H1 (cell line): ENCODE data around the gene FAIM2.

Experiments used
- FOSL1 ChIP-seq: IDR thresholded peaks from 2 replicates; pipeline ENCODE4 v1.6.1; 2011; ENCODE audit warnings: mild to moderate bottlenecking, low read depth, low read length, moderate library complexity; ENCODE audit not compliant: insufficient read depth
- GABPA ChIP-seq: IDR thresholded peaks from 2 replicates; pipeline ENCODE4 v1.6.1; 2011; ENCODE audit warnings: mild to moderate bottlenecking, low read length, moderate library complexity, borderline replicate concordance; ENCODE audit not compliant: insufficient read depth
- PHF8 ChIP-seq: fragments of 200-600 bp; sonication (generic); conservative IDR thresholded peaks from 2 replicates; pipeline ENCODE4 v1.7.1; 2012; ENCODE audit warnings: low read depth, mild to moderate bottlenecking, inconsistent platforms, low read length, moderate library complexity
- TF ChIP-seq, protein P1 (sequence below): IDR thresholded peaks from 2 replicates; pipeline ENCODE4 v1.6.1; 2011; ENCODE audit warnings: low read length, improper control_type of control experiment
- TF ChIP-seq, protein P2 (sequence below), 3 experiments: IDR thresholded peaks; 1 replicate in 2 of 3; 2 replicates in 1 of 3; pipeline versions ENCODE4 v1.5.1 to v1.6.1; 2011; ENCODE audit warnings: low read length in 3 of 3, mild to moderate bottlenecking in 3 of 3, inconsistent platforms in 2 of 3, low read depth in 1 of 3, moderate library complexity in 1 of 3; ENCODE audit not compliant: insufficient read depth in 1 of 3; ENCODE audit errors: control extremely low read depth in 1 of 3

DNA sequence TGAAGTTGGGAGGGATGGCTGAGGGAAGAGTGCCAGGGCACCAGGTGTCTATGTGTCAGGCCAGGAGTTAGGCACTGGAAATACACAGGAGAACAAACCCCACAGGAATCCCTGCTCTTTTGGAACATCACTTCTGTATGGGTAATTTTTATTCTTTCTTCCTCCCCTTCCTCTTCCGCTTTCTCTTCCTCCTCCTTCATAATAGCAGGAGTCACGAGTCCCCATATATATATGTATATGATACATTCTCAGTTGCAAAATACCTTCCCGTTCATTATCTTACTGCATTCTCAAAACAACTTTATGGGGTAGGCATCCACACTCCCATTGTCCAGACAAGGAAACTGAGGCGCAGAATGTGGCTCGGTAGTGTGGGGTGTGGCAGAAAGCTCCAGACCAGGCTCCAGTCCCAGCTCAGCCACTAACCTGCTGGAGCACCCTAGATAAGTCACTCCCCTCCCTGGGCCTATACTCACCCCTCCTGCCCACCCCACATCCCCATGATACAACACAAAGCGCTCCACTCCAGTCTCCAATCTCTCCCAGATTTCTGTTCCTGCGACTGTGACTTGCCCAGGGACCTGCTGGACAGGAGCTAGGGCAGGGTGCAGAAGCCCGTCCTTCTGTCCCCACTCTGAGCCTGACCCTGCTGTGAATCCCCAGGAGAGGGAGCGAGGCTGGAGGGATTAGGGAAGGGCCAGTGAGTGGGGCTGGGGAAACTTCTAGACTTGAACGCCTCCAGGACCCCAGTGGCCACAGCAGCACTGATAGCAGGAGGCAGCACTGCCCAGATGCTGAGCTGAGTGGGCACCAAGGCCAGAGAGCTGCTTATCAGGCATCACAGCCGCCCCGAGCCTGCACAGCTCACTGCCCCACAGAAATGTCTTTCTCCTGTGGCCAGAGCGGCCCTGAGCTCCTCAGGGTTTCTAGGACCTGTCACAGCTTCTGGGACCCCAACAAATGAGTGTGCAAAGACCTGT lies 45.5 kb upstream of the FAIM2 start:
- TF ChIP-seq, protein P1, sequence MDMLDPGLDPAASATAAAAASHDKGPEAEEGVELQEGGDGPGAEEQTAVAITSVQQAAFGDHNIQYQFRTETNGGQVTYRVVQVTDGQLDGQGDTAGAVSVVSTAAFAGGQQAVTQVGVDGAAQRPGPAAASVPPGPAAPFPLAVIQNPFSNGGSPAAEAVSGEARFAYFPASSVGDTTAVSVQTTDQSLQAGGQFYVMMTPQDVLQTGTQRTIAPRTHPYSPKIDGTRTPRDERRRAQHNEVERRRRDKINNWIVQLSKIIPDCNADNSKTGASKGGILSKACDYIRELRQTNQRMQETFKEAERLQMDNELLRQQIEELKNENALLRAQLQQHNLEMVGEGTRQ, result no peak
- TF ChIP-seq PHF8, result no peak
- TF ChIP-seq, protein P2, sequence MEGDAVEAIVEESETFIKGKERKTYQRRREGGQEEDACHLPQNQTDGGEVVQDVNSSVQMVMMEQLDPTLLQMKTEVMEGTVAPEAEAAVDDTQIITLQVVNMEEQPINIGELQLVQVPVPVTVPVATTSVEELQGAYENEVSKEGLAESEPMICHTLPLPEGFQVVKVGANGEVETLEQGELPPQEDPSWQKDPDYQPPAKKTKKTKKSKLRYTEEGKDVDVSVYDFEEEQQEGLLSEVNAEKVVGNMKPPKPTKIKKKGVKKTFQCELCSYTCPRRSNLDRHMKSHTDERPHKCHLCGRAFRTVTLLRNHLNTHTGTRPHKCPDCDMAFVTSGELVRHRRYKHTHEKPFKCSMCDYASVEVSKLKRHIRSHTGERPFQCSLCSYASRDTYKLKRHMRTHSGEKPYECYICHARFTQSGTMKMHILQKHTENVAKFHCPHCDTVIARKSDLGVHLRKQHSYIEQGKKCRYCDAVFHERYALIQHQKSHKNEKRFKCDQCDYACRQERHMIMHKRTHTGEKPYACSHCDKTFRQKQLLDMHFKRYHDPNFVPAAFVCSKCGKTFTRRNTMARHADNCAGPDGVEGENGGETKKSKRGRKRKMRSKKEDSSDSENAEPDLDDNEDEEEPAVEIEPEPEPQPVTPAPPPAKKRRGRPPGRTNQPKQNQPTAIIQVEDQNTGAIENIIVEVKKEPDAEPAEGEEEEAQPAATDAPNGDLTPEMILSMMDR (IDR thresholded peaks at IDR 0.05; ENCODE audit: control extremely low read depth in 1 of 3, insufficient read depth in 1 of 3, low read depth in 1 of 3, low read length in 3 of 3), result no peak
- no peak for TF ChIP-seq GABPA
- no peak for TF ChIP-seq FOSL1
